ENCODE results near the gene RPL39. TPM values are rescaled to one million over a fixed set of nuclear protein-coding genes. Genes with fewer than 3 reads are reported as not detected.
"Not testable (repeated sequence)": the region's sequence is repeated elsewhere in the genome, so short reads cannot be mapped to it uniquely, and the experiment has no call there.

Gene RPL39
- total RNA-seq, 1 experiment from 2014 or later = 2,054 TPM

DNA sequence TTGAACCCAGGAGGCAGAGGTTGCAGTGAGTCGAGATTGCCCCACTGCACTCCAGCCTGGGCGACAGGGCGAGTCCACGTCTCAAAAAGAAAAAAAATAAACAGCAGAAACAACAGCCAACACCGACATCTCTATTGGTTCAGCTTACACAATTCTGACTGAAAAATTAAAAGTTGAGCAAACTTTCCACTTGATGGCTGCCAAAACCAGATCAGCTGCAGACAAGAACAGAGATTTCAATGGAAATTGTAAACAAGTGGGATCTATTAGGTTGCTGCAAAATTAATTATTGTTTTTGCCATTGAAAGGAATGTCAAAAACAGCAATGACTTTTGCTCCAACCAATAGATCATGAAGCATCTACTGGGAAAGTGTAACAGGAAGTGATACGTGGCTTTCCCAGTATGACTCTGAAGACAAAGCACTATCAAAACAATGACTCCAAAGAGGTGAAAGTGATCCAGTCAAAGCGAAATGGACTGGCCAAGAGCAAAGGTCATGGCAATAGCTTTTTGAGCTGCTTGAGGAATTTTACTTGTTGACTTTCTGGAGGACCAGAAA, 35.0 kb upstream of the RPL39 start:
- H2BK5ac ChIP-seq (ENCODE audit: insufficient read length, low read length) = no peak overlapping the region
- H3K4ac ChIP-seq (ENCODE audit: low read depth, low read length) = no peak overlapping the region
- H3K56ac ChIP-seq (ENCODE audit: insufficient read length, low read depth, low read length) = no peak overlapping the region
- Mint-ChIP-seq H3K27me3 (ENCODE audit: low read depth) (no peaks in the 10 kb centered on the region), H3K36me3 (ENCODE audit: insufficient read depth in 1 of 3, low read depth in 3 of 3) (peaks cover 15 to 27% (median 23%) of the 10 kb centered on the region in 3 experiments), H3K9me3 (peaks cover 52 to 62% of the 10 kb centered on the region in 2 experiments), H3K4me3 (no peak overlapping the region), H3K27ac (no peak overlapping the region), H3K4me1 (no peaks in the 10 kb centered on the region)
- DNase-seq = no peak
- no peak overlapping the region for H3K27ac ChIP-seq (ENCODE audit: insufficient read length, low read depth, low read length)
- H2AK5ac ChIP-seq (ENCODE audit: insufficient read length, low read length) = no peak overlapping the region
- H2BK15ac ChIP-seq (ENCODE audit: low read depth, low read length) = no peak overlapping the region
- no peak overlapping the region for H4K5ac ChIP-seq (ENCODE audit: insufficient read length, low read depth, low read length)
- H3K4me2 ChIP-seq (ENCODE audit: insufficient read depth, insufficient read length, low read length) = no peak overlapping the region
- H4K91ac ChIP-seq (ENCODE audit: insufficient read length, low read depth, low read length) = no peak overlapping the region
- no peak overlapping the region for H3K23ac ChIP-seq (ENCODE audit: insufficient read length, low read depth, low read length)
- no peak overlapping the region for H2AFZ ChIP-seq (ENCODE audit: low read length)
- H3K79me1 ChIP-seq (ENCODE audit: insufficient read depth, low read depth, low read length, poor library complexity, severe bottlenecking) = no peaks in the 10 kb centered on the region
- no peak overlapping the region for H2BK12ac ChIP-seq (ENCODE audit: insufficient read length, low read depth, low read length)
- no peaks in the 10 kb centered on the region for H4K20me1 ChIP-seq (ENCODE audit: control insufficient read depth, insufficient read depth, insufficient read length)
- no peak overlapping the region for H2BK20ac ChIP-seq (ENCODE audit: low read depth, low read length, poor library complexity, severe bottlenecking)
- H3K18ac ChIP-seq (ENCODE audit: insufficient read length, low read depth, low read length) = no peak overlapping the region
- H4K8ac ChIP-seq (replicated peaks; ENCODE audit: insufficient read length, low read depth, low read length) = no peak overlapping the region
- H3K27me3 ChIP-seq (ENCODE audit: insufficient read depth, low read length) = no peaks in the 10 kb centered on the region
- H3K9ac ChIP-seq (ENCODE audit: extremely low read depth, insufficient read length, low read length) = no peak overlapping the region
- H3K4me1 ChIP-seq (ENCODE audit: insufficient read depth, low read length) = no peaks in the 10 kb centered on the region
- H2BK120ac ChIP-seq (ENCODE audit: low read depth, low read length, poor library complexity, severe bottlenecking) = no peak overlapping the region
- TF ChIP-seq, protein P1, sequence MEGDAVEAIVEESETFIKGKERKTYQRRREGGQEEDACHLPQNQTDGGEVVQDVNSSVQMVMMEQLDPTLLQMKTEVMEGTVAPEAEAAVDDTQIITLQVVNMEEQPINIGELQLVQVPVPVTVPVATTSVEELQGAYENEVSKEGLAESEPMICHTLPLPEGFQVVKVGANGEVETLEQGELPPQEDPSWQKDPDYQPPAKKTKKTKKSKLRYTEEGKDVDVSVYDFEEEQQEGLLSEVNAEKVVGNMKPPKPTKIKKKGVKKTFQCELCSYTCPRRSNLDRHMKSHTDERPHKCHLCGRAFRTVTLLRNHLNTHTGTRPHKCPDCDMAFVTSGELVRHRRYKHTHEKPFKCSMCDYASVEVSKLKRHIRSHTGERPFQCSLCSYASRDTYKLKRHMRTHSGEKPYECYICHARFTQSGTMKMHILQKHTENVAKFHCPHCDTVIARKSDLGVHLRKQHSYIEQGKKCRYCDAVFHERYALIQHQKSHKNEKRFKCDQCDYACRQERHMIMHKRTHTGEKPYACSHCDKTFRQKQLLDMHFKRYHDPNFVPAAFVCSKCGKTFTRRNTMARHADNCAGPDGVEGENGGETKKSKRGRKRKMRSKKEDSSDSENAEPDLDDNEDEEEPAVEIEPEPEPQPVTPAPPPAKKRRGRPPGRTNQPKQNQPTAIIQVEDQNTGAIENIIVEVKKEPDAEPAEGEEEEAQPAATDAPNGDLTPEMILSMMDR (conservative IDR thresholded peaks at IDR 0.05) = no peak
- WGBS (ENCODE audit: extremely low coverage, insufficient read length, low lambda C conversion rate) = no CpG with 5 or more reads among the region's 7 CpGs
- peaks cover 16% of the 10 kb centered on the region for H3K9me3 ChIP-seq (ENCODE audit: control insufficient read depth, low read depth, low read length)
- no peak overlapping the region for H3T11ph ChIP-seq (ENCODE audit: low read length)
- no peaks in the 10 kb centered on the region for H3K79me2 ChIP-seq (ENCODE audit: insufficient read depth, low read length)
- H3K23me2 ChIP-seq (ENCODE audit: insufficient read length, low read depth, low read length, poor library complexity, severe bottlenecking) = no peaks in the 10 kb centered on the region
- H3K14ac ChIP-seq (ENCODE audit: insufficient read depth, low read length) = no peak overlapping the region

DNA sequence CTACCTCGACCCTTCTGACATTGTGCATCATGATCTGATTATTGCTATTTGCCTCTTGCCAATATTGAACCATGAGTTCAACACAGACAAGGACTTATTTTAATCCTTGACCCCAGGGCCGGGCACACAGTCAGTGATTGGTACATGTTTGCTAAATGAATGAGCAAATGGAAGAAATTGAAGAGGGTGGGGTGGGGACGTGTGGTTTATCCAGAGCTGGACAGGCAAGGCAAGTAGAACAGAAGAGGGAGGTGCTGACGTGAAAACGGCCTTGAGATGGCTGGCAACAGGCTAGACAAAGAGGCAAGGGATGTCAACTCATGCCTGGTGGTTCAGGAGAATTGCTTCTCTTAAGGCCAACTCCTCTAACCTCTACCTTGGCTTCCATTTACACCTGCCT, 32.8 kb upstream of the RPL39 start:
- not testable (repeated sequence) for H3K79me1 ChIP-seq (ENCODE audit: insufficient read depth, low read depth, low read length, poor library complexity, severe bottlenecking); H3K23me2 ChIP-seq (ENCODE audit: insufficient read length, low read depth, low read length, poor library complexity, severe bottlenecking)

More for the DNA sequence above, 32.8 kb upstream of the RPL39 start:
- H3K79me2 ChIP-seq (ENCODE audit: insufficient read depth, low read length); H4K8ac ChIP-seq (replicated peaks; ENCODE audit: insufficient read length, low read depth, low read length); H3K36me3 Mint-ChIP-seq (ENCODE audit: insufficient read depth in 1 of 3, low read depth in 3 of 3); H2BK15ac ChIP-seq (ENCODE audit: low read depth, low read length); H2BK12ac ChIP-seq (ENCODE audit: insufficient read length, low read depth, low read length); H3K27me3 Mint-ChIP-seq (ENCODE audit: low read depth); H3K4ac ChIP-seq (ENCODE audit: low read depth, low read length); H3K4me1 ChIP-seq (ENCODE audit: insufficient read depth, low read length); DNase-seq; H3K14ac ChIP-seq (ENCODE audit: insufficient read depth, low read length); H3K4me2 ChIP-seq (ENCODE audit: insufficient read depth, insufficient read length, low read length); H3K9ac ChIP-seq (ENCODE audit: extremely low read depth, insufficient read length, low read length); H2BK5ac ChIP-seq (ENCODE audit: insufficient read length, low read length); H4K91ac ChIP-seq (ENCODE audit: insufficient read length, low read depth, low read length); H3K4me1 Mint-ChIP-seq; H3K23ac ChIP-seq (ENCODE audit: insufficient read length, low read depth, low read length); H3K18ac ChIP-seq (ENCODE audit: insufficient read length, low read depth, low read length); H2AFZ ChIP-seq (ENCODE audit: low read length); H3K27ac ChIP-seq (ENCODE audit: insufficient read length, low read depth, low read length); H3K56ac ChIP-seq (ENCODE audit: insufficient read length, low read depth, low read length); H3T11ph ChIP-seq (ENCODE audit: low read length); H3K27me3 ChIP-seq (ENCODE audit: insufficient read depth, low read length); H4K5ac ChIP-seq (ENCODE audit: insufficient read length, low read depth, low read length); H2BK120ac ChIP-seq (ENCODE audit: low read depth, low read length, poor library complexity, severe bottlenecking); H2AK5ac ChIP-seq (ENCODE audit: insufficient read length, low read length); H3K4me3 Mint-ChIP-seq; H4K20me1 ChIP-seq (ENCODE audit: control insufficient read depth, insufficient read depth, insufficient read length); H3K27ac Mint-ChIP-seq; H2BK20ac ChIP-seq (ENCODE audit: low read depth, low read length, poor library complexity, severe bottlenecking): not testable (repeated sequence)
- no CpG with 5 or more reads among the region's 5 CpGs for WGBS (ENCODE audit: extremely low coverage, insufficient read length, low lambda C conversion rate)
- peaks cover 45 to 46% of the 10 kb centered on the region in 2 experiments for H3K9me3 Mint-ChIP-seq
- H3K9me3 ChIP-seq (ENCODE audit: control insufficient read depth, low read depth, low read length) = peaks cover 14% of the 10 kb centered on the region

All from H9 (cell line).